HEK293T (cell line): Measurements from ENCODE around the gene OTUD7B.

Experiments
- BHLHE40 ChIP-seq: fragments of 450-650 bp; IDR thresholded peaks from 2 replicates; pipeline ENCODE4 v1.6.1; 2016; ENCODE audit warnings: mild to moderate bottlenecking, moderate library complexity, borderline replicate concordance
- CTBP1 ChIP-seq: fragments of 450-650 bp; IDR thresholded peaks from 2 replicates; pipeline ENCODE4 v1.6.1; 2016; ENCODE audit warnings: borderline replicate concordance
- ELF4 ChIP-seq: fragments of 450-650 bp; IDR thresholded peaks from 2 replicates; pipeline ENCODE4 v1.6.1; 2017; ENCODE audit warnings: antibody characterized with exemption
- FOXA1 ChIP-seq: fragments of 450-650 bp; IDR thresholded peaks from 2 replicates; pipeline ENCODE4 v1.6.1; 2016; ENCODE audit warnings: mild to moderate bottlenecking
- FOXK2 ChIP-seq: fragments of 450-650 bp; IDR thresholded peaks from 2 replicates; pipeline ENCODE4 v1.6.1; 2016; ENCODE audit warnings: mild to moderate bottlenecking
- FOXM1 ChIP-seq: fragments of 450-650 bp; IDR thresholded peaks from 2 replicates; pipeline ENCODE4 v1.6.1; 2017; ENCODE audit warnings: mild to moderate bottlenecking, borderline replicate concordance
- HDGF ChIP-seq: fragments of 450-650 bp; IDR thresholded peaks from 2 replicates; pipeline ENCODE4 v1.6.1; 2017; ENCODE audit warnings: antibody characterized with exemption, borderline replicate concordance
- LEF1 ChIP-seq: fragments of 450-650 bp; IDR thresholded peaks from 2 replicates; pipeline ENCODE4 v1.6.1; 2017; ENCODE audit warnings: mild to moderate bottlenecking, borderline replicate concordance
- NFRKB ChIP-seq: fragments of 450-650 bp; IDR thresholded peaks from 2 replicates; pipeline ENCODE4 v1.6.1; 2016; ENCODE audit warnings: mild to moderate bottlenecking, moderate library complexity
- SP1 ChIP-seq: fragments of 450-650 bp; IDR thresholded peaks from 2 replicates; pipeline ENCODE4 v1.6.1; 2017
- SUZ12 ChIP-seq: fragments of 450-650 bp; IDR thresholded peaks from 2 replicates; pipeline ENCODE4 v1.6.1; 2016; ENCODE audit warnings: mild to moderate bottlenecking
- TARDBP ChIP-seq: fragments of 450-650 bp; IDR thresholded peaks from 2 replicates; pipeline ENCODE4 v1.6.1; 2016
- TF ChIP-seq, protein P1 (sequence below): fragments of 450-650 bp; IDR thresholded peaks from 2 replicates; pipeline ENCODE4 v1.6.1; 2016

DNA sequence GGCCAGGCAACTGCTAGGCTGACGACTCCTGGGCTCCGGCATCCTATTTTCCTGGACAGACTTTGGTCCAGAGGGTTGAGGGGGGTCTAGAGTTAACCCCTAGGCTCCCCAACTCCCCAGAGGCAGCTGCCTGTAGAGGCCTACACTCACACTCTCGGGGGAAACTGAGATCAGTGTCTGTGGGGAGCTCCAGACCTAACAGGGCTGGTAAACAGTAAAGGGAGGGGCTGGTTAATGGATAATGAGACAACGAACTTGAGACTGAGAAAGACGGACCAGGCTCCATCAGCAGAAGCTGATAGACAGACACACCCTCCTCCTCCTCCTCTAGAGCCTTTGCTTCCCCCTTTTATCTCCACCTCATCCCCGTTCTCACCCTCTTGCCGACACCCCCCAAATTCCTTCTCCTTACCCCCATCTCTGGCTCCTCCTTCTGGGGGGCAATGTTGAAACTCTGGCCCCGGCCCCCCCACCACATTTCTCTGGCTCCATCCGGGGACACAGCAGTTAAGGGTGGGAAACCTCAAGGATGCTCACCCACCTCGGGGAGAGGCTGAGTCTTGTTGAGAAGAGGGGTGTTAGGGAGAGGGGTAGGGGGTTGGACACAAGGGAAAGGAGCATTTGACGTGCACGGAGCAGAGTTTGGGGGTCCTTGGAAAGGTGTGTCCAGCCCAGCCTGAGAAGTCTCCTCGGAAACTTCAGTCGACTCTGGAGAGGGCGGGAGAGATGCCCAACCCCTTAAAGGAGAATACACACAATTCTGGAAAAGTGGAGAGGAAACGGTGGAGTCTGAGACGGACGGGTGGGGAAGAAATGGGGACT lies 74.1 kb downstream of the OTUD7B start, which contains the start of gene MTMR11:
- no peak for TF ChIP-seq SP1
- no peak for TF ChIP-seq CTBP1
- no peak for TF ChIP-seq NFRKB
- TF ChIP-seq, protein P1, sequence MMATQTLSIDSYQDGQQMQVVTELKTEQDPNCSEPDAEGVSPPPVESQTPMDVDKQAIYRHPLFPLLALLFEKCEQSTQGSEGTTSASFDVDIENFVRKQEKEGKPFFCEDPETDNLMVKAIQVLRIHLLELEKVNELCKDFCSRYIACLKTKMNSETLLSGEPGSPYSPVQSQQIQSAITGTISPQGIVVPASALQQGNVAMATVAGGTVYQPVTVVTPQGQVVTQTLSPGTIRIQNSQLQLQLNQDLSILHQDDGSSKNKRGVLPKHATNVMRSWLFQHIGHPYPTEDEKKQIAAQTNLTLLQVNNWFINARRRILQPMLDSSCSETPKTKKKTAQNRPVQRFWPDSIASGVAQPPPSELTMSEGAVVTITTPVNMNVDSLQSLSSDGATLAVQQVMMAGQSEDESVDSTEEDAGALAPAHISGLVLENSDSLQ: no peak
- no peak for TF ChIP-seq FOXA1
- no peak for TF ChIP-seq LEF1
- no peak for TF ChIP-seq FOXM1
- TF ChIP-seq FOXK2: no peak
- TF ChIP-seq TARDBP: no peak
- TF ChIP-seq BHLHE40: no peak
- no peak for TF ChIP-seq HDGF
- no peak for TF ChIP-seq ELF4
- TF ChIP-seq SUZ12: no peak
